Hematopoietic multipotent progenitor cell treated with erythropoietin and hydrocortisone succinate and interleukin-3 and kit ligand, for 4 days (in vitro differentiated cells): Measurements from ENCODE around the gene SF3B5.

Experiments used
- DNase-seq: peaks from one replicate; pipeline ENCODE4 v3.0.0-alpha.2; 2015

Gene SF3B5

DNA sequence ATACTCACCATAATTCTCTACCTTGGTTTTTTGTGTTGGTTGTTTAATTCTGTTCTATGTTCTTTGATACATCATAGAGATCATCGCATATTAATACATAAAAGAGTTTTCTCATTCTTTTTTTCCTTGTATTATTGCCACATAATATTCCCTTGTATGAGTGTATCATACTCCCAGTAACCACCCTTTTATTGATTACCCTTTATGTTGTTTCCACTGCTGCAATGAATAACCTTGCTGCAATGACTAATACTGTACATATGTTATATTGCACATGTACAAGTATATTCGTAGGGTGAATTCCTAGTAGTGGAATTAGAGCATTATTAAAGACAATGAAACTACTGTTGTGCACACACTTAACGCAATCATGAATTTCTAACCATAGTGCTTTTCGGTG, 9.1 kb upstream of the SF3B5 start:
- DNase-seq = no peak

- DNase-seq = no peak
These were observed 7.7 kb upstream of the SF3B5 start for GRCh38 chr6:144103026-144103563.

- no peak for DNase-seq
These were observed 3.6 kb upstream of the SF3B5 start for GRCh38 chr6:144098993-144099392.

- no peak for DNase-seq
These were observed 641 bp downstream of the SF3B5 start for GRCh38 chr6:144094731-144095133.

DNA sequence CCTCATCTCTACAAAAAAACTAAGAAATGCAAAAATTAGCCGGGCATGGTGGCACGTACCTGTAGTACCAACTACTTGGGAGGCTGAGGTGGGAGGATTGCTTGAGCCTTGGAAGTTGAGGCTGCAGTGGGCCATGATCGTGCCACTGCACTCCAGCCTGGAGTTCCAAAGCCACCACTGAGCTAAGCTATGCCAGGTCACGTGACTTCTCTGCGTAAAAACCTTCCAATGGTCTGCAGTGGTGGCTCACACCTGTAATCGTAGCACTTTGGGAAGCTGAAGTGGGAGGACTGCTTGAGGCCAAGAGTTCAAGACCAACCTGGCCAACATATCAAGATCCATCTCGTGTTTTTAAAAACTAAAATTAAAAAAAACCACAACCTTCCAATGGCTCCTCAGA, 1.7 kb downstream of the SF3B5 start:
- DNase-seq = no peak

DNA sequence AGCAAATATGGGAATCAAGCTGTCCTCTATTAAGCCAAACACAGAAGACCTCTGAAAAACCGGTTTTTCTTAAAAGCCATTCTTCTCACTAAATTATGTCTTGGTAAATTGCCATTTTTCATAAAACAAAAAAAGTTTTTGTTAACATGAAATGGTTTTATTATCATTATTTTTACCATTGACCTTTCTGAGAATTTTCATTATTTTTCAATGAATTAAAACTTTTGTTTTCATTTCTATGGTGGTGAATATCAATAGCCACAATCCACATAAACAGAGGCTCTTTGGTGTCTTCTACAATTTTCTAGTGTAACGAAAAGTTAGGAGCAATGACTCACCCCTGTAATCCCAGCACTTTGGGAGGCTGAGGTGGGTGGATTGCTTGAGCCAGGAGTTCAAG, 2.1 kb downstream of the SF3B5 start:
- DNase-seq = no peak

DNA sequence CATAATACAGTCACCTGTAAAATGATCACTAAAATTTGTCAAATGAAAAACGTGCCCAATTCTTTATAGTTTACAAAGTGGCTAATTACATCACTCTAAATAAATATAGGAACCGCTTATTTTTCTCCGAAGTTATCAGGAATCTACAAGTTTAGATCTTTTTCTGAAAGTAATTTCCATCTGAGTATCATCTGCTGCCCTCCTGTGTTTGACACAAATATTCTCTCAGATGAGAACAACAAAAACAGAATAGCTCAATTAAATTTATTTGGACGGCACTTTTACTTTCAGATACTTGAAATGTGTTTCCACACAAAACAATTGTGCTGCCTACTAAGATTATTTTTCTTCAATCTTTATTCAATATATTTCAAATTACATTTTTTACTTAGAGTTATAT, 5.0 kb downstream of the SF3B5 start:
- peak; percentile 43 for DNase-seq

DNA sequence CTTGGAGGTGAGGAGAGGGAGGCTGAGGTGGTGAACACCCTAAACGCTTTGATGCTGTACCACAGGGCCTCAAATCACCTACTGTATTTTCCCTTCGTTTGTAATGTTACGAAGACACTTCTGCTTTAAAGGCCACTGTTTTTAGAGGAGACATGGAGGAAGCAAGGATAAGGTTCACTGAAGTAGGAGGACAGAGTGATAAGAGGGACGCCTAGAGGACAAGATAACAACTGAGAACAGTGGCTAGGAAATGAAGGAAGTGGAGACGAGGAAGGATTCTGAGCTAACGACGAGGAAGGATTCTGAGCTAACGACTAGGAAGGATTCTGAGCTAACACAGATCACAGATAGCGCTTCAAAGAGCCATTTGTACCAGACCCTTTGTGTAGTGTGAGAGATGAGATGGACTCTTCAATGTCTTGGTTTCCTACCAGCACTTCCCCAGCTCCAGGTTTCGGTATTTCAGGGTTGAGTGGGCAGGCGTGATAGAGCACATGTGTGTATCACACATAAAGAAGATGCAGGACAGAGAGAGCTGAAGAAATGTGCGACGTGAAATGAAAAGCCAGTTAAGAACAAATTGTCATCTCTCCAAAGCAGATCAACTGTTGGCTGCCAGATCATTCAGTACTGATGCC, 7.5 kb downstream of the SF3B5 start:
- peak; percentile 61 for DNase-seq

GRCh38 chr6:144086959-144087358, 8.4 kb downstream of the SF3B5 start:
- no peak for DNase-seq

GRCh38 chr6:144083172-144083571, 12.2 kb downstream of the SF3B5 start:
- no peak for DNase-seq

- peak; percentile 28 for DNase-seq
These were observed 13.0 kb downstream of the SF3B5 start for GRCh38 chr6:144082412-144082811.

- peak; percentile 72 for DNase-seq
These were observed 17.5 kb downstream of the SF3B5 start for GRCh38 chr6:144077871-144078270.

DNA sequence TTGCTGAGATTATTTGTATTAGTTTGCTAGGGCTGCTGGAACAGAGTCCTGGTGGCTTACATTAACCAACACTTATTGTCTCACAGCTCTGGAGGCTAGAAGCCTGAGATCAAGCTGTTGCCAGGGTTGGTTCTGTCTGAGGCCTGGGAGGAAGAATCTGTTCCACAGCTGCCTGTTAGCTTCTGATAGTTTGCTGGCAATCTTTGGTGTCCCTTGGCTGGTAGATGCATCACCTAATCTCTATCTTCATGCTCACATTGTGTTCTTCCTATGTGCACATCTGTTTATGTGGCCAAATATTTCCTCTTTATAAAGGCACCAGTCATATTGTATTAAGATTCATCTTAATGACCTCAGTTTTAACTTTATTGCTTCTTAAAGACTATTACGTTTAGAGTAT, 19.5 kb downstream of the SF3B5 start:
- DNase-seq = peak; percentile 86

GRCh38 chr6:144075187-144075586, 20.2 kb downstream of the SF3B5 start:
- no peak for DNase-seq

- no peak for DNase-seq
These were observed 22.3 kb downstream of the SF3B5 start for GRCh38 chr6:144073024-144073423.

GRCh38 chr6:144069506-144069905, 25.9 kb downstream of the SF3B5 start:
- DNase-seq = no peak

DNA sequence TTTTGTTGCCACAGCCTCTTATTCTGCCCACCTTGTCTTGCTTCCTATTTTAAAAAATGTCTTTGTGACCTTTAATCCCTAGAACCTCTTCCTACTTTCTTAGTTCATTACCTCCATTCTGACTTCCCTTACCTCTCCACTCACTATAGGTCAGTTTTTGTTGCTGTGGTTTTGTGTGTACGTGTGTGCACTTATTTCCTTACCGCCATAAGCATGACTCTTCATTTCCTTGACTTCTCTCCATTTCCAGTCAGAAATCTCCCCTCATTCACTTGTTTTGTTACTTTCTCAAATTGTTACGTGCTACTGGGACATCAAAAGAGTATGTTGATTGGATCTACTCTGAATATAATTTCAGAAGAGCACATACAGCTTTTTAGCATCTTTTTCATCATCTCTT, 26.6 kb downstream of the SF3B5 start:
- DNase-seq = no peak

DNA sequence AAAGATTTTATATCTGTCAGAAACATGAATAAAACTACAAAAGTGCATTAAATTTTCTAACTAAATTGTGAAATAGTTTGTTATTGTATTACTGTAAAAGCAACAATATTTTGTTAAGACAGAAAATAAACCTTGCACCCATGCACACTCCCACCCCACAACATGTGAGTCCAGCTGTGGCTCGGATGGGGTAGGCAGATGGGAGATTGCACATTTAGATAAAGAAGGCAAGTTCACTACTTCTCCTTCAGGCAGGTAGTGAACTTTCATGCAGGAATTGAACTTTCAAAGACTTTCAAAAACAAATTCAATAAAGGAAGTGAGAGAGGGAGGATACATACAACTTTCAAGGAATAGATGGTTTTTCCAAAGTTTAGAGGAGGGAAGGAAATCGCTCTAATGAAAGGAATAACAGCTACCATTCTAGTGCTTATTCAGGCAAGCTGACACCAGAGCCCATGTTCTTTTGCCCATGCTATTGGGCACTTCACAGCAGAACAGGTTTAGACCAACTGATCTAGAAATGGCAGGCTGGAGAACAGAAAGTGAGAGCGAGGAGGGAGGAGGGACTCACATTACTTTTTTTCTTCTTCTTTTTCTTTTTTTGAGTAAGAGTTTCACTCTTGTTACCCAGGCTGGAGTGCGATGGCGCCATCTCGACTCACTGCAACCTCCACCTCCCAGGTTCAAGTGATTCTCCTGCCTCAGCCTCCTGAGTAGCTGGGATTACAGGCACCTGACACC, 28.5 kb downstream of the SF3B5 start:
- peak; percentile 54 for DNase-seq

DNA sequence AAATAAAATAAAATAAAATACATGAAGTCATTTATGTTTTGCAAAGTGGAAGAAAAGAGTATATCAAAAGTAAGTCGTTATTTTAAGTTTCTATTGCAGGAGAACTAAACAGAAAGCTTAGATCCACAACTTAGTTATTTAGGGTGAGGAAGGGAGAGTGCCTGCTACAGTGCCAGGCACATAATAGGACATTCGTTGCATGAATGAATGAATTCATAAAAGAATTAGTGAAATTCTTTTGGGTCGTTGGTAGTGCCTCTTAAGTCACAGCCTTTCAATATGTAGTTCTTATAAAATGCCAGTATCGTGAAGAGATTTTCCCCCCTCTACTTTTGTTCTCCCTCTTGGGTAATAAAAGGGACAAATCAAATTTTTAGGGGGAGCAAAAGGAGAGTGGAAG, 29.1 kb downstream of the SF3B5 start:
- DNase-seq = no peak

GRCh38 chr6:144065213-144065660, 30.1 kb downstream of the SF3B5 start:
- DNase-seq = no peak

GRCh38 chr6:144064402-144065212, 30.8 kb downstream of the SF3B5 start:
- peak; percentile 77 for DNase-seq

GRCh38 chr6:144063744-144064401, 31.5 kb downstream of the SF3B5 start:
- peak; percentile 97 for DNase-seq

GRCh38 chr6:144063246-144063743, 32.1 kb downstream of the SF3B5 start:
- DNase-seq = peak; percentile 61
